H1 (cell line): ENCODE measurements around the gene CCDC9B.

Source experiments
- CEBPB ChIP-seq: IDR thresholded peaks from 2 replicates; pipeline ENCODE4 v1.6.1; 2012; ENCODE audit warnings: low read depth, low read length
- CHD2 ChIP-seq: IDR thresholded peaks from 2 replicates; pipeline ENCODE4 v1.6.1; 2012; ENCODE audit warnings: low read length, improper control_type of control experiment
- CREB1 ChIP-seq: IDR thresholded peaks from 2 replicates; pipeline ENCODE4 v1.6.1; 2012; ENCODE audit warnings: inconsistent platforms
- CTCF ChIP-seq, 3 experiments: IDR thresholded peaks; 1 replicate in 2 of 3; 2 replicates in 1 of 3; pipeline versions ENCODE4 v1.5.1 to v1.6.1; 2011; ENCODE audit warnings: low read length in 3 of 3, mild to moderate bottlenecking in 3 of 3, inconsistent platforms in 2 of 3, low read depth in 1 of 3, moderate library complexity in 1 of 3; ENCODE audit not compliant: insufficient read depth in 1 of 3; ENCODE audit errors: control extremely low read depth in 1 of 3
- EZH2 ChIP-seq: fragments of 200-600 bp; sonication (generic); IDR thresholded peaks from 2 replicates; pipeline ENCODE4 v1.7.1; 2012; ENCODE audit warnings: low read depth, mild to moderate bottlenecking, moderate library complexity, low read length, inconsistent platforms; ENCODE audit not compliant: severe bottlenecking
- JUN ChIP-seq: IDR thresholded peaks from 2 replicates; pipeline ENCODE4 v1.6.1; 2011; ENCODE audit warnings: low read depth, mild to moderate bottlenecking, improper control_type of control experiment, low read length
- POLR2AphosphoS5 ChIP-seq: IDR thresholded peaks from 2 replicates; pipeline ENCODE4 v1.6.1; 2011; ENCODE audit warnings: low read depth, low read length
- RAD21 ChIP-seq, 2 experiments: IDR thresholded peaks in 1 of 2; conservative IDR thresholded peaks in 1 of 2; 2 replicates each; pipeline ENCODE4 v1.6.1; 2011; ENCODE audit warnings: low read depth in 2 of 2, low read length in 2 of 2, improper control_type of control experiment in 1 of 2, inconsistent platforms in 1 of 2, mild to moderate bottlenecking in 1 of 2, moderate library complexity in 1 of 2
- SP1 ChIP-seq: IDR thresholded peaks from 2 replicates; pipeline ENCODE4 v1.6.1; 2011; ENCODE audit warnings: low read depth, low read length
- SP2 ChIP-seq: IDR thresholded peaks from 2 replicates; pipeline ENCODE4 v1.6.1; 2012; ENCODE audit warnings: mild to moderate bottlenecking, low read length, inconsistent platforms
- SUZ12 ChIP-seq: fragments of 200-600 bp; sonication (generic); IDR thresholded peaks from 2 replicates; pipeline ENCODE4 v1.6.1; 2012; ENCODE audit warnings: mild to moderate bottlenecking, inconsistent platforms, low read length, moderate library complexity, mixed read lengths
- TAF1 ChIP-seq: IDR thresholded peaks from 2 replicates; pipeline ENCODE4 v1.6.1; 2011; ENCODE audit warnings: mild to moderate bottlenecking, low read depth, low read length
- TF ChIP-seq, protein P1 (sequence below): IDR thresholded peaks from 2 replicates; pipeline ENCODE4 v1.6.1; 2011; ENCODE audit warnings: low read length, improper control_type of control experiment

- TF ChIP-seq TAF1: no peak
- no peak for TF ChIP-seq CTCF (IDR thresholded peaks at IDR 0.05; ENCODE audit: control extremely low read depth in 1 of 3, insufficient read depth in 1 of 3, low read depth in 1 of 3, low read length in 3 of 3)
- no peak for TF ChIP-seq SUZ12
- no peak for TF ChIP-seq EZH2
- no peak for TF ChIP-seq CREB1
- TF ChIP-seq CHD2: no peak
- no peak for TF ChIP-seq RAD21 (IDR thresholded peaks at IDR 0.05 in 1 of 2, conservative IDR thresholded peaks at IDR 0.05 in 1 of 2; ENCODE audit: low read depth in 2 of 2, low read length in 2 of 2)
- no peak for TF ChIP-seq JUN
- TF ChIP-seq, protein P1, sequence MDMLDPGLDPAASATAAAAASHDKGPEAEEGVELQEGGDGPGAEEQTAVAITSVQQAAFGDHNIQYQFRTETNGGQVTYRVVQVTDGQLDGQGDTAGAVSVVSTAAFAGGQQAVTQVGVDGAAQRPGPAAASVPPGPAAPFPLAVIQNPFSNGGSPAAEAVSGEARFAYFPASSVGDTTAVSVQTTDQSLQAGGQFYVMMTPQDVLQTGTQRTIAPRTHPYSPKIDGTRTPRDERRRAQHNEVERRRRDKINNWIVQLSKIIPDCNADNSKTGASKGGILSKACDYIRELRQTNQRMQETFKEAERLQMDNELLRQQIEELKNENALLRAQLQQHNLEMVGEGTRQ: no peak
- TF ChIP-seq SP1: no peak
- no peak for TF ChIP-seq CEBPB
- no peak for TF ChIP-seq POLR2AphosphoS5
- no peak for TF ChIP-seq SP2
Measured at GRCh38 chr15:40347559-40348473, 7.1 kb upstream of the CCDC9B start.
